Stromal cell of bone marrow (primary cell): Measurements from ENCODE around the gene FAM174C.

ENCODE experiments used
- DNase-seq: peaks from one replicate; pipeline ENCODE4 v3.0.0-alpha.2; 2012; ENCODE audit warnings: low read depth

Gene FAM174C

GRCh38 chr19:1250437-1251260 lies 24.7 kb upstream of the FAM174C start:
- DNase-seq, result no peak

GRCh38 chr19:1251330-1252220 lies 23.8 kb upstream of the FAM174C start:
- no peak for DNase-seq

- peak; percentile 93 for DNase-seq
These were observed 23.0 kb upstream of the FAM174C start for GRCh38 chr19:1252221-1252820.

- DNase-seq, result peak; percentile 96
These were observed 22.4 kb upstream of the FAM174C start for GRCh38 chr19:1252821-1253513.

- DNase-seq, result no peak
These were observed 21.7 kb upstream of the FAM174C start for GRCh38 chr19:1253514-1254080.

- no peak for DNase-seq
These were observed 21.2 kb upstream of the FAM174C start for GRCh38 chr19:1254081-1254527.

- DNase-seq, result no peak
These were observed 20.7 kb upstream of the FAM174C start for GRCh38 chr19:1254530-1255185.

- DNase-seq, result no peak
These were observed 19.9 kb upstream of the FAM174C start for GRCh38 chr19:1255186-1256161.

GRCh38 chr19:1256646-1257474 lies 18.5 kb upstream of the FAM174C start:
- DNase-seq, result no peak

GRCh38 chr19:1257475-1258162 lies 17.7 kb upstream of the FAM174C start:
- DNase-seq, result no peak

- DNase-seq, result no peak
These were observed 17.2 kb upstream of the FAM174C start for GRCh38 chr19:1258163-1258492.

GRCh38 chr19:1258707-1259205 lies 16.6 kb upstream of the FAM174C start:
- no peak for DNase-seq

- no peak for DNase-seq
These were observed 16.0 kb upstream of the FAM174C start for GRCh38 chr19:1259206-1259875.

GRCh38 chr19:1259876-1260748 lies 15.2 kb upstream of the FAM174C start:
- DNase-seq, result no peak

GRCh38 chr19:1260749-1261537 lies 14.4 kb upstream of the FAM174C start:
- DNase-seq, result peak; percentile 89

- no peak for DNase-seq
These were observed 13.9 kb upstream of the FAM174C start for GRCh38 chr19:1261538-1261797.
